NK-92 treated with Interleukin-12 subunit alpha and Interleukin-12 subunit beta, amount 100 ng/mL, for 24 hours (cell line): ENCODE results near the gene CPSF3.

ENCODE experiments used
- DNase-seq: peaks from one replicate; lab custom pipeline; 2025; lab: John Stamatoyannopoulos, UW

Gene CPSF3

DNA sequence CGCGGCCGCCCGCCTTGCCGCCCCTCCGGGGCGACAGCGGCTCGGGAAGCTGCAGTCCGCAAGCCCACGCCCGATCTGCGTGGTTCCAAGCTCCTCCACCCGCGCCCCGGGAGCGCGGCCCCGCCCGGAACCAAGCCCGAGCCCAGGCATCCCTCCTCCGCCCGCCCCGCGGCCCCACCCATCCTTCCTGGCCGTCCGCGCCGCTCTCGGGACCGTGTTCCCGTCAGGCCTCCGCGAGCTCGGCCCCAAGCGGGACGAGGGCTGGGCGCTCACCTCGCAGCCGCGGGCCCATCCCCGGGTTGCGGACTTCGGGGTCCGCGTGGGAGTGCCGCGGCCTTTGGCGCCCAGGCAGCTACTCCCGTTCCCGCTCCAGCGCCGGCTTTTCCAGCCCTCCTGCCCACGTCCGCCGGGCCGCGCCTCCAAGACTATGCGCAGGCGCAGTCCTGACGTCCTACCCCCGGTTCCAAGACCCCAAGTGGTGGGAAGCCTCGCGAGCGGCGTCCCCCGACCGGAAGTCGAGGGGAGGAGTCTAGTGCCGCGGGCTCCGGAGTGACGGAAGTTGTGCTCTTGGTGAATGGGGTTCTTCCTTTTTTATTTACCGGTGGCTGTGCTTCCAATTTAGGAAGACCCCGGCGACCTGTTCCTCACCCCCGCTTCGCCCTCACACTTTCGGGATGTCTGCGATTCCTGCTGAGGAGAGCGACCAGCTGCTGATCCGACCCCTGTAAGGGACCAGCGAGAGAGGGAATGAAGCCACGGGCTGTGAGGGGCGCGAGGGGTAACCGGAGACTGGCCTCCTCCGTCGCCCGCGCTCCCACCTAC lies at the start of gene CPSF3, which contains the start of gene ITGB1BP1:
CPSF3 (plus strand) TSS at position 555 of the 822 bp plus-strand sequence; CDS start at position 675, 120 bp downstream.
ITGB1BP1 (minus strand) TSS at position 429 of the 822 bp plus-strand sequence. CDS start 4,831 bp downstream, outside the sequence.
- DNase-seq = peak; percentile 91

DNA sequence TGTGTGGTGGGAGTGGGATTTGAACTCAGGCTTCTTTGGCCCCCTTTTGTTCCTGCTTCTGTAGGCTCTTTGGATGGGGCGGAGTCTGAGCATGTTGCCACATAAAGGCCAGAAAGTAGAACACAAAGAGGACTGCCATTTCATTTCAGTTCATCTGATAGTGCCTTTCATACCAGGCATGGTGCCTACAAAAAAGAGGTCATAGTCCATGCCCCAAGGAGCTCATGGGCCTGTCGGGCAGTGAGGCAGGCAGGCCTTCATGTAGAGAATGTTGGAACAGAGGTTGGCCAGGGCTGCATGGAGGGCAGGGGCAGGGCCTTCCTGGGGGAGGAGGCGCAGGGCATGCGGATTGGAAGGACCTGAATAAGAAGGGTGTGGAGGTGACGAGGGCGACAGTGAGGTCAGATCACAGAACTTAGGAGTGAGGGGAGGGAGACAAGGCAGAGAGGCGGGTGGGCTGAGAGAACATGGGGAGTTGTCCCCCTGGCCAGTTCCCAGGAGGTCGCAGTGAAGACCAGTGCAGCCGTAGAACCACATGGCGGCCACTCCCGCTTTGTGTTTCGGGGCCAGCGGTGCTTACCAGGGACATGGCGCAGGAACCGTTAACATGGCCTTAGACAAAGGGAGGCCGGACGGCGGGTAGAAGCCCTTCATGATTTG lies 49.3 kb upstream of the CPSF3 start:
- no peak for DNase-seq

DNA sequence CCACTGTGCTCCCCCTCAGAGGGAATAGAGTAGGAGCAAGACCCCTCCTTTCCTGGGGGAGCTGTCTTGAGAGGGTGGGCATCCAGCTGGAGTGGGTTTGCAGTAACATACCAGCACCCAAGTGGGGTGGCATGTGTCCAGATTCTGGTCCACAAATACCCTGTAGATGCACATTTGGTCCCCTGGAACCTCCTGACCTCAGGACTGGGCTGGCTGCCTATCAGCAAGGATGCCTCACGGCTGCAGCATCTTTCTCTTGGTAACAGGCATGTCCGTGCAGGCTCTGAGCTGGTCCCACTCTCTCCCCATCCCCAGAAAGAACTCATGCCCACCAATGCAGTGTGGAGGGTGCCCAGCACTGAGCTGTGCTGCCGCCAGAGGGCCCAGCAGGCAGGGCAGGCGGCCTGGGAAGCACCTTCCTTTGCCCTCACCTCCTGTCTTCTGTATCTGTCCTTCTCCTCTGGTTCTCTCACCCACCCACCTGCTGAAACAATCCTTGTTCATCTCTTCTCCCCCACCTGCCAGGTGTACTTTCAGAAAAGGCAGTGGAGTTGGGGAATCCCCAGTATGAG lies 47.5 kb upstream of the CPSF3 start:
- DNase-seq = no peak

DNA sequence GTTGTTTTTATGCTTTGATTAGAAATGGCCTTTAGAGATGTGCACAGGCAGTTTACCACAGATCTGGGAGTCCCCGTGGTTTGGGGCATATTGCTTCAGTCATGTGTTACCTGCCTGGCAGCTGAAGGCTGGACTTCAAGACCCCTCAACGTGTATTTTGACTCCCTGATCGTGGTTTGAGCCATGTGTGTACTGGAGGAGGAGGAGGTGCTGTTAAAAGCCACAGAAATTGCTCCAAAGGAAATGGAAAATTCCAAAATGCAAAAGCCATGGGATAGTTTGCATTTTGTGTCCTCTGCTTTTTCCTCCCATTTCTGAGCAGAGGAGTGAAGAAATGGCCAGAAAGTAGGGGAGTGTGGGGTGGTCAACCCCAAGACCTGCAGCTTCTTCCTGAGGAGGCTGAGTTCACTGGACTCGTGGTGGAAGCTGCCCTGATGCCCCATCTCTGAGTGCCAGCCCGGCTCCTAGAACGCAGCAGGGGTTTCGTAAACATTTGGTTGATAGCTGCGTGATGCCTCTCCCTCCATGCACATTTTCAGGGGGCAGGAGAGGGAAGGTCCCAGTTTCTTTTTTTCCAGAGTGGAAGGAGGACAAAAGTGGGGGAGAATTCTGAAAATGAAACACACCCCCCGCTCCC lies 45.9 kb upstream of the CPSF3 start:
- DNase-seq = no peak

DNA sequence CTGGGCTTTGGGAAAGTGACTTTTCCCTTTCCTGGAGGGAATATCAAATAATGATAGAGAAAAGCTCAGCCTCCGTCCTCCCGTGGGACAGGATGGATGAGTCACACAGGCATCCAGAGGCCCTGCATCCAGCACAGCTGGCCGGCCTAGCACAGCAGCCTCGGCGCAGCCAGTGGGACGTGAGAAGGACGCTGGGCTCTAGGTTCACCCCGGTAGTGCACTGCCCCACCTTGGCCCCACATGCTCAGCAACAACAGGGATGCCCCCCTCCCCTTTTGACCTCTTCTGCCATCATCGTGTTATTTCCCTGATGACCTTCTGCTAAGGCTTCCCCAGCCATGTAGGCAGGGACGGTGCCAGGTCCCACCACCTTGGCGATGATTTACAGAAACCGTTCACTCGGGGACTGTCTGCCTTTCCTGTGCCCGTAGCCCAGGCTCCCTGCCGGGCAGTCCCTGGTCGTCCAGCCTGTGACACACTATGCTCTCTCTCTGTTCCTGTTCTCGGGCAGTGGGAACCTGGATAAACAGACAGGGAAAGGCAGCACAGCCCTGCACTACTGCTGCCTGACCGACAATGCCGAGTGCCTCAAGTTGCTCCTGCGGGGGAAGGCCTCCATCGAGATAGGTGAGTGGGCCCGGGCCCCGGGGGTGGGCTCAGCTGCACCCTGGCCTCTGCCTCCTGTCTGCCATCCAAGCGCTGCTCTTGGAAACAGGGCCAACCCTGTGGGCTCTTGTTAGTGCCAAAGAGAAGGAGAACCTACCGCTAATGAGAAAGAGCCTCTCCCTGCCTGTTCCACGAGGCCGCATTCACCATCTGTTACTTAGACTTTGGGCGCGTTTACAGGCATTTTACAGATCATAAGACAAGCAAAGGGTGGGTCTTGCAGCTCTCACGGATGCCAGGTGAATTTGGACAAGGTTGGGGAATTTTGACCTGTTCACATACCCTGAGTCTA lies 44.7 kb upstream of the CPSF3 start:
- DNase-seq = no peak

DNA sequence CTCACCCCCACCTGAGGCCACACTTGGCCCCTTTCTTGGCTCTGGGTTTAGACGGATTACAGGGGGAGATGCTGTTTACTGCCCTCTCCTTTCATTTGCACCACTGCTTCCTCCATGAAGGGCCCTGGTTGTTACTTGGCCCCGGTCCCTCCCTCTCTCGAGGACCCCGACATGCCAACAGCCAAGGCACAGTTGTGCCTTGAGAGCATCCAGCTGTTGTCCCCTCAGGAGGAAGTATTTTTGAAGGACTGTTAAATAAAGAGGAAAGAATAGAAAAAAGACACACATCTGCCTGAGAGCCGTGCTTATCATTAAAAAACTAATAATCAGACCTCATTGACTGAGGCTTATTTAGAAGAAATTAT lies 44.1 kb upstream of the CPSF3 start:
- no peak for DNase-seq

DNA sequence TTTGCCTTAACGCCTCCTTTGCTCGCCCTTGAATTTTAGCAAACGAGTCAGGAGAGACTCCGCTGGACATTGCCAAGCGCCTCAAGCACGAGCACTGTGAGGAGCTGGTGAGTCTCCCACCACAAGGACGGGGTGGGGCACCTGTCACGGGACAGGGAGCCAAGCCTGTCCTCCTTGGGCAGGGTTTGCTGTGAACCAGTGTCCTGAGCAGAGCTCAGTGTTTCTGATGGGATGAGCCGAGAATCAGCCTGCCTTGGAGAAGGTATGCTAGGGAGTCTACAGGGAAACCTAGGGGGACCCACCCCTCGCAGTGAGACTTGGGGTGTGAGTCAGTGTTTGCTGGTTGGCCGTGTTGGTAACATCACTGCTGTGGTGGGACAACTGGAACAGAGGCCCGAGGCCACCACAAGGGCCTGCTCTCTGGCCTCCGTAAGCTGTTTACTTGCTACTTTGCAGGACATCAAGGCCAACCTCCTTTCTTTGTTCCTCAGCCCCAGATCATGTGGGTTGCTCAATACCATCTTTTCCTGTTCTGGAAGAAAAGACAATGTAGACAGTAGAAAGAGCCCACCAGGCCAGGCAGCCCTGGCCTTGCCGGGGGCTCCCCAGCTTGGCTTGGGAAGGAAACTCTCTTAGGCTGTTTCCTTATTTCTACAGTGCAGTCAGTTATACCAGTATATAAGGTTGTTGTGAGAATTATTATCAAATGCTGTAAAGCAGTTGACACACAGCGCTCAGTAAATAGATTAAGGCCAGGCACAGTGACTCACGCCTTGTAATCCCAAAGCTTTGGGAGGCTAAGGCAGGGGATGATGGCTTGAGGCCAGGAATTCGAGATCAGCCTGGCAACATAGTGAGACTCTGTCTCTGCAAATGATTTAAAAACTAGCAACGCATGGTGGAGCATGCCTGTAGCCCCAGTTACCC lies 42.5 kb upstream of the CPSF3 start:
- DNase-seq = no peak

DNA sequence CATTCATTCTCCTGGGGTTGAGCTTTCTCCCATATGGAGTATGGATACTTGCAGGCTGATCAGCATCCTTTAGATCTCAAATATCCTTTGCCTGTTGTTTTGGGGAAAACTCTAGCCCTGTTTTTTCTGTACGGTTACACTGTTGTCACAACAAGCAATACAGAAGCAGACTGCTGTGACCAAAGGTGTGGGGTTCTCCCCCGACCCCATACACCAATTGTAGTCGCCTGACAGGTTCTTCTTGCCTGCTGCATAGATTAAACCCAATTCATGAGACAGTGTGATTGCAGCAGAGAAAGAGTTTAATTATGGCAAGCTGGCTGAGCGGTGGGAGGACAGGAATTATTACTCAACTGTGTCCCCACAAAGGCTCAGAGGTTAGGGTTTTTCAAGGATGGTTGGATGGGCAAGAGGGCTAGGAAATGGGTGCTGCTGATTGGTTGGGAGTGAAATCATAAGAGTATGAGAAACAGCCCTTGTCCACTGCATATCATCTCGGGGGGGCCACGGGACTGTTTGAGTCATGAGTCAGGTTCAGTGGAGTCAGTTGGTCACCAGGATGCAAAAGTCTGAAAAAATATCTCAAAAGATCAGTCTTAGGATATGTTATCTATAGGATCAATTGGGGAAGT lies 40.7 kb upstream of the CPSF3 start:
- DNase-seq = no peak

DNA sequence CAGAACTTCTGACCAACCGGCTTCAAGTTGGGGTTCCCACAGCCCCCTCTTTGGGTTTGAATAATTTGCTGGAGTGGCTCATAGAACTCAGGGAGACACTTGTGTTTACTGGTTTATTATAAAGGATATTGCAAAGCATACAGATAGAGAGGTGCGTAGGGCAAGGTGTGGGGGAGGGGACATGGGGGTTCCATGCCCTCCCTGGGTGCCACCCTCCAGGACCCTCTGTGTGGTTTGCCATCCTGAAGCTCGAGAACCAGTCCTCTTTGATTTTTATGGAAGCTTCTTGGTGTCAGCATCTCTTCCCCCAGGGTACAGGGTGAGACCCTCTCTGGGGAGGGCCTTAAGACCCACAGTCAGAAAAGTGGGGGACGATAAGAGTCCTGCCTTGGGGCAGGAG lies 38.9 kb upstream of the CPSF3 start:
- DNase-seq = no peak

DNA sequence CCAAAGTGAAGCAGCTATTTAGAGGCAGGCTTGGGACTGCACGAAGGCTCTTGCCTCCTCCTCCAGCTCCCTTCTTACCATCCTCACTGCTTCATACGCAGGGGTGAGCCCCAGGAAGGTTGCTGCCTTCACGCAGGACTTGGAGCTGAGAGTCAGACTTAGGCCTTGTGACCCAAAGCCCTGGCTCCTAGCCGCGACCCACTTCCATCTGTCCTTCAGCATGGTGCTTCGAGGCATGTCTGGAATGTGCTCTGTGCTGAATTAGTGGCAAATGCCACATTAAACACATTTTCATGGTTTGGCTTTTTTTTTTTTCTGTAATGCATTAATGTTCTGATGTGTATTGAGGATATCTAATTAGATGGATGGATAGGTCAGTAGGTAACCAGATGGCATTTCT lies 37.6 kb upstream of the CPSF3 start:
- DNase-seq = no peak

DNA sequence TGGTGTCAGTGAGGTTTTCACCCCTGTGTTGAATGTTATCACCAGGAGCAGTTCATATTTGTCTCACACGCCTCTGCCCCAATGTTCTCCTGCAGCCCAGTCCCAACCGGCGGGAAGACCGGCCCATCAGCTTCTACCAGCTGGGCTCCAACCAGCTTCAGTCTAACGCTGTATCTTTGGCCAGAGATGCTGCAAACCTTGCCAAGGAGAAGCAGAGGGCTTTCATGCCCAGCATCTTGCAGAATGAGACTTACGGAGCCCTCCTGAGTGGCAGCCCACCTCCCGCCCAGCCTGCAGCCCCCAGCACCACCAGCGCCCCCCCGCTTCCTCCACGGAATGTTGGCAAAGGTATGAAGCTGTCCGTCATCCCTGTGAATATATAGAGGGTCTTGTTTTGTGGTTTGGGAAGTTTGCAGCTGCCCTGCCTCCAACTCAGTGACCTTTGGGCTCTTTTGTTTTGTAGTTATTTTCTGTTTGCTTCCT lies 35.2 kb upstream of the CPSF3 start:
- no peak for DNase-seq

DNA sequence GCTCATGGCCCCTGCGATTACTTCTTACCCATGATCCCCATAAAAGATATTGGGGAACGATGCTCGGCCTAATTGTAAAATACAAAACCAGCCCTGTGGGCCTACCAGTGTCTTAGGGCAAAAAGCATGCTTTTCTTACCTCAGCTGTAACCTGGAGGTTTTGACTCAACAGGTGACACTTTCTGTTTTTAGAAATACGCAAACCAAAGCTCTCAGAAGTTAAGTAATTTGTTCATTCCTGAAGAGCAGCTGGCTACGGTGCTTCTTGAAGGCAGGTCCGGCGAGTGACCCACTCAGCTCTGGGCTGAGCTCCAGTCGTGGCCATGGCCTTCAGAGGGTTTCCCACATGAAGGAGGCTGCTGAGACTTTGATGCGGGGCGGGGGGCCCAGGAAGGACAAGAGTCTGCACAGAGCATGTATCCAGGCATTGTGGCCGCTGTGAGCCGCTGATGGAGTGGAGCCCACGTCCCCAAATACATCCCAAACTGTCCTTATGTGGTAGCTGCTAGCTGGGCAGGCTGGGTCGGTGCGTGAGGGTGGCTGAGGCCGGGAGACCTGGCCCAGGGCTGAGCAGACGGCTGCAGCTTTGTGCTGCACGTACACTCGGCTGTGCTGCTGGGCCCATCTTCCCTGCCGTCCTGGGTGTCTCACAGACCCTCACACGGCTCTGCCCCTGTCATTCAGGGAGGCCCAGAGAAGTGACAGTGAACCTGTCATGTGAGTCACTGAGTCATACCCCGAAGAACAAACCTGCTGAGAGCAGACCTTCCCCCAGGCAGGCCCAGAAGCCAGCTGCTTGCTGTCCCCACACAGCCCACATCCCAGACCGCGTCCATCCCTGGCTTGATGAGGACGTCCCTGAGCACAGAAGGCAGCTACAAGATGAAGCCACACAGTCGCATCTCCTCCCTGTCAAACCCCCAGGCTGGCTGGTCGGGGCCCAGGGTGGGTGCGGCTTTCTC lies 34.2 kb upstream of the CPSF3 start:
- DNase-seq = no peak

DNA sequence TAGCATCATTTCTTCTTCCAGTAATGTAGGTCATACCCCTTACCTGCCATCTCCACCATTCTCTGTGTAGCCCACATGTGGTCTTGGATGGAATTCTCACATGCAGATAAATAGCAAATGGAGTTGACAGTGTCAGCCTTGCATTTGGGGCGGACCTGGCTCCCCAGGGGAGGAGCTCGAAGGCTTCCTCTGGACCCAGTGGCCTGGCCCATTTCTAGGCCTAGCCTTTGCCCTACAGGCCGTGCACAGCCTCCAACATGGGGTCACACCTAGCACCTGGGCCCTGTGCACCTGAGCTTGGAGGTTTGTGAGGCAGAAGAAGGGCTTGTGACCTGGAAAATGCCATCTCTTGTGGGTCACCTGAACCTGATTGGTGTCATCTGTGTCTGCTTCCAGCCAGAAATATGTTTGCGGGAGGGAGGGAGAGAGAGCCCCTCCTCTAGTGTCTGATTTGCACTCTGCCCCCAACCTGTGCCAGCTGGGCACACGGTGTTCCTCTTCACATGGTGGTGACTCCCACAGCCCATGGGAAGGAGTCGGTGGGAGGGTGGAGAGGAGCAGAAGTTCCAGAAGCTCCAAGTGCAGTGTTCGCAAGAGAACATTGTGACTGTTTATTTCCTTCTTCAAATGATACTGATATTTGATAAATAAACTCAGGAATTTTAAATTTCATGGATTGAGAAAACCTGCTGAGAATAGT lies 33.2 kb upstream of the CPSF3 start:
- no peak for DNase-seq

DNA sequence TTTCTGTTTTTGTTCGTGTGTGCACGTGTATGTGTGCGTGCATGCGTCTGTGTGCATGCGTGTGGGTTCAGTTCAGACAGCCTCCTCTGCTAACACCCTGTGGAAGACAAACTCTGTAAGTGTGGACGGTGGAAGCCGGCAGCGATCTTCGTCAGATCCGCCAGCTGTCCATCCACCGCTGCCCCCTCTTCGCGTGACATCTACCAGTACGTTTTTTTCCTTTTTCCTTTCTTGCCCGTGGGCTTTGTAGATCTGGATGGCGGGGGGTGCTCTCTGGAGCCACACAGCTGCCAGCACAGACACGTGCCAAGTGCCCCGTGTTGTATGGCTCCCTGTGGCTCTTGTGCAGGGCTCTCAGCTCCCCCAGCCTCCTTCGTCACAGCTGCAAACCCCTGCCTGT lies 32.5 kb upstream of the CPSF3 start:
- DNase-seq = no peak

DNA sequence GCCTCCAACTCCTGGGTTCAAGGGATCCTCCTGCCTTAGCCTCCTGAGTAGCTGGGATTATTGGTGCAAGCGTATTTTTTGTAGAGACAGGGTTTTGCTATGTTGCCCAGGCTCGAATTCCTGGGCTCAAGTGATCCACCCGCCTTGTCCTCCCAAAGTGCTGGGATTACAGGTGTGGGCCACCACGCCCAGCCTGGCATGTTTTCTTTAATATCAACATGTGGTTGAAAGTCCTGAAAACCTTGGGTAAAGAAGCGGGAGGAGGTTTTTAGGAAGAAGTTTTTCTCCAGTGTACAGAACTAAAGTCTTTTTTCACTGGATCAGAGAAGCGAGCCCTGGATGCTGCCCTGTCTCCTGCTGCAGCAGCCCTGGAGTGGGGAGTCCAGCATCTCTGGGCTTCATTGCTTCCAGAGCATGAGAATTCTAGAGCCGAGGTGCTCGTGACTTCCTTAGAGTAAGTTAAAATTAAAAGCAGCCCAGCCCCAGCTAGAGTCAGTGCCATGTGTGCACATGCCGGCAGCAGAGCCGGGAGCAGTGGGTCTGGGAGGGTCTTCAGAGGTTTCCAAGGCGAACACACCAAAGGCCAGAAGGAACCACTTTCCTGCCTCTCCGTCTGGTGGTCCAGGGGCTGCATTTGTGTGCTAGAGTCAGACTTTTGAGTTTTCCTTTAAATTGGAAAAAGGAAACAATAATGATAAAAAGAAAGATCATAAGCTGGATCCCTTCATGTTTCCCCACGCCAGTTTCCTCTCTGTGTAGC lies 31.3 kb upstream of the CPSF3 start:
- DNase-seq = no peak

DNA sequence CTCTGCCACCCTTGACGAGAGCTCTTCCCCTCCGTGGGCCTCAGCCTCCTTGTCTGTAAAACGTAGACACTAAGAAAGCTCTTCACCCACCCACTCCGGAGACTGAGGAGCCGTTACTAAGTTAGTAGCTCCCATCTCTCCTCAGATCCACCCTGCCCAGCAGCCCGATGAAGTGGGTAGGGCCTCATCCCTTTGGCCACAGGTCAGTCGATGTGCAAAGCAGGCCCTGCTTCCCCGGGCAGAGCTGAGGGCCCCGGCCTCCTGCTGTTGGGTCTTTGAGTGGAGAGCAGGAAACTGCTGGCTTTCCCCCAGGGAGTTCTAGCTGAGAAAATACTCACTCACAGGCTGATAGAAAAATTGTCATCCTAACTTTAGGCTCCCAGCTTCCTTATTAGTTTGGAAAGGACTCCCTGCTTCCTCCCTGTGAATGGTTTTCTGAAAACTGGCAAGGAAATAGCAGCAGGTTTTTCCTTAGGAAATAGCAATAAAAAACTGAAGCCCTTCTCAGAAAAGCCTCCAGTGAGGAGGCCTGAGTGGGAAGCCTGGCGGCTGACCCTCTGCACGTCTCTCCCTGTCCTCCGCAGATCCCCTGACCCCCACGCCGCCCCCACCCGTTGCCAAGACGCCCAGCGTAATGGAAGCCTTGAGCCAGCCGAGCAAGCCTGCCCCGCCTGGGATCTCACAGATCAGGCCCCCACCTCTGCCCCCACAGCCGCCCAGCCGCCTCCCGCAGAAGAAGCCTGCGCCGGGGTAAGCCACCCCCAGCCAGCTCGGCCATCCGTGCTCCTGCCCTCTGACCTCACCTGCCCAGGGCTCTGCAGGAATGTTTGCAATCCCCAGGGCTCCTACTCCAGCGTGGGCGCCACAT lies 30.3 kb upstream of the CPSF3 start:
- no peak for DNase-seq
